Stimulated activated CD8-positive, alpha-beta memory T cell treated with anti-CD3 and anti-CD28 coated beads, Interleukin-7, amount 100 ng/mL, for 1 hour (primary cell): ENCODE data around the gene PDLIM1.

Source experiments
- DNase-seq, 2 donors: peaks; one replicate each; pipeline ENCODE4 v3.0.0-alpha.2; 2020; ENCODE audit warnings: low read depth in 2 of 2

Gene PDLIM1

GRCh38 chr10:95314192-95314918 lies 23.6 kb upstream of the PDLIM1 start:
- no peak for DNase-seq

GRCh38 chr10:95312986-95313495 lies 22.2 kb upstream of the PDLIM1 start:
- no peak for DNase-seq

GRCh38 chr10:95312257-95312656 lies 21.5 kb upstream of the PDLIM1 start:
- no peak for DNase-seq

- no peak for DNase-seq
These were observed 19.2 kb upstream of the PDLIM1 start for GRCh38 chr10:95309958-95310357.

GRCh38 chr10:95308389-95309302 lies 17.8 kb upstream of the PDLIM1 start:
- no peak for DNase-seq

- DNase-seq: no peak
These were observed 16.0 kb upstream of the PDLIM1 start for GRCh38 chr10:95306851-95307250.

- DNase-seq: no peak
These were observed 15.5 kb upstream of the PDLIM1 start for GRCh38 chr10:95306318-95306650.

- no peak for DNase-seq
These were observed 15.0 kb upstream of the PDLIM1 start for GRCh38 chr10:95305606-95306317.

- DNase-seq: no peak
These were observed 14.2 kb upstream of the PDLIM1 start for GRCh38 chr10:95304976-95305375.

- no peak for DNase-seq
These were observed 13.7 kb upstream of the PDLIM1 start for GRCh38 chr10:95304463-95304862.

- no peak for DNase-seq
These were observed 13.1 kb upstream of the PDLIM1 start for GRCh38 chr10:95303950-95304349.

- DNase-seq: no peak
These were observed 12.7 kb upstream of the PDLIM1 start for GRCh38 chr10:95303535-95303934.

GRCh38 chr10:95300022-95300539 lies 9.3 kb upstream of the PDLIM1 start:
- no peak for DNase-seq

- no peak for DNase-seq
These were observed 6.6 kb upstream of the PDLIM1 start for GRCh38 chr10:95297402-95297801.

GRCh38 chr10:95296764-95297163 lies 6.0 kb upstream of the PDLIM1 start:
- no peak for DNase-seq

- peak; percentile 5 to 14 for DNase-seq
These were observed 4.4 kb upstream of the PDLIM1 start for GRCh38 chr10:95295031-95295755.

- no peak for DNase-seq
These were observed 2.8 kb upstream of the PDLIM1 start for GRCh38 chr10:95293631-95294030.

GRCh38 chr10:95291365-95292039 lies 699 bp upstream of the PDLIM1 start:
- DNase-seq: no peak

GRCh38 chr10:95289921-95290421 lies 832 bp downstream of the PDLIM1 start:
- DNase-seq: no peak
